SH-SY5Y (cell line): ENCODE data around the gene SLC25A48.

Experiments
- GATA2 ChIP-seq: IDR thresholded peaks from 2 replicates; pipeline ENCODE4 v1.6.1; 2011; ENCODE audit warnings: mild to moderate bottlenecking, low read depth, low read length
- GATA3 ChIP-seq: IDR thresholded peaks from 2 replicates; pipeline ENCODE4 v1.6.1; 2011; ENCODE audit warnings: low read depth, mild to moderate bottlenecking, low read length, moderate library complexity

DNA sequence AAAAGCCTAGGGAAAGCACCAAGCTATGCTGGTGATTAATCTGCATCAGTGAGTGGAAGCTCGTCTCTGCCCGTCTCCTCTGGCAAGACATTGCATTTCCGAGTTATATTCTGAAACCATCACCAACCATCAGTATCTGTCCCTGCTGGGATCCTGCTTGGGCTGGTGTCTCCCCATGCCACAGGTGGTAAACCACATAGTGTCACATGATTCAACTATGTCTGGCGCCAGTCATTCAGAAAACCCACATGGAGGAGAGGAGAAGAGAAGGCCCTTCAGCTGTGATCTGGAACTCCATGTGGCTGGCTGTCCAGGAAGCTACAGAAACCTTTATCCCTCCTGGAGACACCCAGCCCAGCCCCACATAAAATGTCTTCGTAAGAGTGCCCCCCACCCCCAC lies 56.4 kb downstream of the SLC25A48 start:
- TF ChIP-seq GATA2 (no peak), GATA3 (no peak)
